OCI-LY3 (cell line): ENCODE measurements around the gene PDE4D.

Experiments
- H2AFZ ChIP-seq: fragments of 200-600, 300-600 bp; shearing (Covaris generic); 2 replicates; pipeline ENCODE4 v1.6.0; 2014; ENCODE audit warnings: antibody characterized with exemption, low read depth, low read length
- H3K27ac ChIP-seq: fragments of 200-600, 300-600 bp; sonication (generic); 2 replicates; pipeline ENCODE4 v1.5.1; 2014; ENCODE audit warnings: mild to moderate bottlenecking, low read length, moderate library complexity, mixed read lengths
- H3K27me3 ChIP-seq: fragments of 200-600, 300-600 bp; sonication (generic); 2 replicates; pipeline ENCODE4 v1.6.1; 2014; ENCODE audit warnings: low read depth, low read length, mixed read lengths
- H3K36me3 ChIP-seq: fragments of 200-600, 300-600 bp; sonication (generic); replicated peaks from 2 replicates; pipeline ENCODE3; 2014; ENCODE audit warnings: low read depth, low read length, mixed read lengths
- H3K4me1 ChIP-seq: fragments of 300-600, 200-600 bp; sonication (generic); 2 replicates; pipeline ENCODE4 v1.6.1; 2014; ENCODE audit warnings: low read length, mixed read lengths
- H3K4me2 ChIP-seq: fragments of 200-600, 300-600 bp; sonication (generic); 2 replicates; pipeline ENCODE4 v1.6.1; 2014; ENCODE audit warnings: low read length, mixed read lengths
- H3K4me3 ChIP-seq: fragments of 300-600, 200-600 bp; sonication (generic); 2 replicates; pipeline ENCODE4 v1.5.1; 2014; ENCODE audit warnings: antibody characterized with exemption, mild to moderate bottlenecking, low read length, moderate library complexity
- H3K79me2 ChIP-seq: fragments of 300-600, 200-600 bp; shearing (Covaris generic); 2 replicates; pipeline ENCODE4 v1.6.1; 2014; ENCODE audit warnings: mild to moderate bottlenecking, low read length, mixed read lengths
- H3K9ac ChIP-seq: fragments of 300-600, 200-600 bp; shearing (Covaris generic); 2 replicates; pipeline ENCODE4 v1.6.0; 2014; ENCODE audit warnings: mild to moderate bottlenecking, low read length, moderate library complexity
- H3K9me3 ChIP-seq: fragments of 200-600, 300-600 bp; shearing (Covaris generic); 2 replicates; pipeline ENCODE4 v1.6.1; 2014; ENCODE audit warnings: low read length, mixed read lengths; ENCODE audit not compliant: insufficient read depth
- H4K20me1 ChIP-seq: fragments of 200-600, 300-600 bp; sonication (generic); 2 replicates; pipeline ENCODE4 v1.6.1; 2016; ENCODE audit warnings: low read length, mixed read lengths; ENCODE audit not compliant: insufficient read depth
- EZH2phosphoT487 ChIP-seq: fragments of 200-600 bp; shearing (Covaris generic); IDR thresholded peaks from 2 replicates; pipeline ENCODE4 v1.6.1; 2018; ENCODE audit warnings: antibody characterized with exemption, mixed run types, low read depth
- TF ChIP-seq, protein P1 (sequence below): fragments of 200-600, 300-600 bp; sonication (generic); IDR thresholded peaks from 2 replicates; pipeline ENCODE4 v1.5.1; 2014; ENCODE audit warnings: antibody characterized with exemption, low read length, low read depth

The PDE4D gene

GRCh38 chr5:59002162-59002825 lies 891.2 kb downstream of the PDE4D start:
- no peaks in the 10 kb centered on the region for H3K36me3 ChIP-seq
- H3K79me2 ChIP-seq = no peaks in the 10 kb centered on the region
- H3K4me2 ChIP-seq = no peak overlapping the region
- H3K27ac ChIP-seq = no peak overlapping the region
- no peak for TF ChIP-seq EZH2phosphoT487
- TF ChIP-seq, protein P1, sequence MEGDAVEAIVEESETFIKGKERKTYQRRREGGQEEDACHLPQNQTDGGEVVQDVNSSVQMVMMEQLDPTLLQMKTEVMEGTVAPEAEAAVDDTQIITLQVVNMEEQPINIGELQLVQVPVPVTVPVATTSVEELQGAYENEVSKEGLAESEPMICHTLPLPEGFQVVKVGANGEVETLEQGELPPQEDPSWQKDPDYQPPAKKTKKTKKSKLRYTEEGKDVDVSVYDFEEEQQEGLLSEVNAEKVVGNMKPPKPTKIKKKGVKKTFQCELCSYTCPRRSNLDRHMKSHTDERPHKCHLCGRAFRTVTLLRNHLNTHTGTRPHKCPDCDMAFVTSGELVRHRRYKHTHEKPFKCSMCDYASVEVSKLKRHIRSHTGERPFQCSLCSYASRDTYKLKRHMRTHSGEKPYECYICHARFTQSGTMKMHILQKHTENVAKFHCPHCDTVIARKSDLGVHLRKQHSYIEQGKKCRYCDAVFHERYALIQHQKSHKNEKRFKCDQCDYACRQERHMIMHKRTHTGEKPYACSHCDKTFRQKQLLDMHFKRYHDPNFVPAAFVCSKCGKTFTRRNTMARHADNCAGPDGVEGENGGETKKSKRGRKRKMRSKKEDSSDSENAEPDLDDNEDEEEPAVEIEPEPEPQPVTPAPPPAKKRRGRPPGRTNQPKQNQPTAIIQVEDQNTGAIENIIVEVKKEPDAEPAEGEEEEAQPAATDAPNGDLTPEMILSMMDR = no peak
- no peak overlapping the region for H3K4me3 ChIP-seq
- no peak overlapping the region for H2AFZ ChIP-seq
- no peaks in the 10 kb centered on the region for H3K4me1 ChIP-seq
- H3K9ac ChIP-seq = no peak overlapping the region
- no peaks in the 10 kb centered on the region for H3K27me3 ChIP-seq
- no peaks in the 10 kb centered on the region for H3K9me3 ChIP-seq
- no peaks in the 10 kb centered on the region for H4K20me1 ChIP-seq

DNA sequence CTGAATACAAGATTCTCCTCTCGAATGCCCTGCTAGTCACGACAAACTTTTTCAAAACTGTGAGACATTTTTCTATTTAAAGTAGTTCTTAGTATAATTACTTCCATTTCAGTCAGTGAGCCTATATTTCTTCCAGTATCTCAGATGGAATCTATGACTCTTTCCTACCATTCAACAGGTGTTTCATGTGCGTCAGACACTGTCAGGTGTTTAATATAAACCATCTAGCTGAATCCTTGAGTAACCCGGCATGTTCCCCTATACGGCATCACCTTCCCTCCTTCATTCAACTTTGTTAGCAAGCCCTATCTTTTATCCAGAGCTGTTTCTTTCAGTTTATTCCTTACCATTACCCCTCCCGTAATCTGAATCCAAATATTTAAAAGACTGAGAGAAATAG lies 891.8 kb downstream of the PDE4D start:
- Histone ChIP-seq H3K4me2 (no peak overlapping the region), H3K4me3 (no peak overlapping the region), H3K4me1 (no peaks in the 10 kb centered on the region), H3K27me3 (no peaks in the 10 kb centered on the region), H3K27ac (no peak overlapping the region), H3K36me3 (no peaks in the 10 kb centered on the region), H3K79me2 (no peaks in the 10 kb centered on the region), H3K9me3 (no peaks in the 10 kb centered on the region), H3K9ac (no peak overlapping the region), H2AFZ (no peak overlapping the region), H4K20me1 (no peaks in the 10 kb centered on the region)
- TF ChIP-seq EZH2phosphoT487 = no peak
- TF ChIP-seq, protein P1 = no peak

- Histone ChIP-seq H3K9ac (no peak overlapping the region), H3K9me3 (no peaks in the 10 kb centered on the region), H3K27me3 (no peaks in the 10 kb centered on the region), H3K4me1 (no peaks in the 10 kb centered on the region), H3K36me3 (no peaks in the 10 kb centered on the region), H2AFZ (no peak overlapping the region), H3K4me3 (no peak overlapping the region), H3K4me2 (no peak overlapping the region), H4K20me1 (no peaks in the 10 kb centered on the region), H3K79me2 (no peaks in the 10 kb centered on the region), H3K27ac (no peak overlapping the region)
- TF ChIP-seq EZH2phosphoT487 = no peak
- TF ChIP-seq, protein P1 = no peak
Observed at GRCh38 chr5:59001154-59001553, 892.4 kb downstream of the PDE4D start.

DNA sequence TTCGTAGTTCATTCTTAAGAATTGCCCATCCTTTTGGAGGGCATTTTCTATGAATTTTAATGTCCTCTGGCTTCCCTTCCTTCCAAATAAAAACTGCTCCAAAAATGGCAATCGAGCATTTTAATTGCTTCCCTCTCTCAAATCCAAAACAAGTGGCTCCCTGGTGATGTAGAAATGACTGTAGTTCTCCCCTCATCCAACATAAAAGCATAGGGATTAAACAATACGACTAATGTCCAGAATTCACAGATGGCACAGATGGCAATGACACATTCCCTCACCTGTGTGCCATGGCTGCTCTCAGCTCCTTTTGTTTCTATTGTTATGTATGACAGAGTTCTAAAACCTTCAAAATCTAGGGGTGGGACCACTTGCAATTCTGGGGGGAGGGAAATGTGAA lies 893.3 kb downstream of the PDE4D start:
- Histone ChIP-seq H3K27ac (no peak overlapping the region), H3K4me2 (no peak overlapping the region), H3K4me3 (no peak overlapping the region), H3K36me3 (no peaks in the 10 kb centered on the region), H3K9ac (no peak overlapping the region), H4K20me1 (no peaks in the 10 kb centered on the region), H2AFZ (no peak overlapping the region), H3K9me3 (no peaks in the 10 kb centered on the region), H3K4me1 (no peaks in the 10 kb centered on the region), H3K79me2 (no peaks in the 10 kb centered on the region), H3K27me3 (no peaks in the 10 kb centered on the region)
- TF ChIP-seq, protein P1 = no peak
- TF ChIP-seq EZH2phosphoT487 = no peak
